Stimulated activated CD4-positive, alpha-beta T cell treated with anti-CD3 and anti-CD28 coated beads, Interleukin-4, amount 100 ng/mL, for 4 hours (primary cell): ENCODE data around the gene PRPH2.
A peak's percentile ranks its signal among the peaks of the same experiment; 100 is the strongest.
"Not testable (repeated sequence)": the region's sequence is repeated elsewhere in the genome, so short reads cannot be mapped to it uniquely, and the experiment has no call there.

Experiments used
- DNase-seq, 2 experiments: peaks; one replicate each; pipeline ENCODE4 v3.0.0-alpha.2; 2020

PRPH2 gene

DNA sequence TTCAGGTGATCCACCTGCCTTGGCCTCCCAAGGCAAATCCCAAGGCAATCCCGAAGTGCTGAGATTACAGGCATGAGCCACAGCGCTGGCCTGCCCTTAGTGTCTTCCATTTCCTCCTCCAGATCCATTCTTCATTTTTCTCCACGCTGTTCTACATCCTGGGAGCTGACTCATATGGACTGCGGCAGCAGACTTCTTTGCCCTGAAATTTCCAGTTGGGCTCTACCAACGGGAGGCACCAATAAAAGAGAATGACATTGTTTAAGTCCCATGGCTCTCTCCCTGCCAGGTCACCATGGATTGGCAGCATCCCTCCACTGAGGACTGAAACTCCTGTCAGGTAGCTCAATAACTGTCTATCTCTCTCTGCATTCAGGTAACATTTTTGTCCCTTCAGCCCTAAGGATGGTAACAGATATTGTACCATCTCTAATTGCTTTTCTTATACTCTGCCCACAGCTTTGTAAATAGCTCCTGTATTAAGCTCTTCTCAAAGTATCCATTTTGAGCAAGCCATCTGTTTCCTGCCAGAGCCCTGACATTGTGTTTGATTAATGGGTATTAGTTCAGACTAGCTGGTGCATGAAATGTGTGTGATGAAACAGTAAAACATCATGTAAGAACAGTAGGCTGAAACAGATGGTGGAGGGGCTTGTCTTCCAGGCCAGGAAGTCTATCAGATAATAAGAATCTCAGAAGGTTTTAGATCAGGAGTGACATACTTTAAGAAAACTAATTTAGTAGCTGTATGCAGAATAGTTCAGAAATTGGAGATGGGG lies 19.9 kb upstream of the PRPH2 start:
- no peak for DNase-seq

DNA sequence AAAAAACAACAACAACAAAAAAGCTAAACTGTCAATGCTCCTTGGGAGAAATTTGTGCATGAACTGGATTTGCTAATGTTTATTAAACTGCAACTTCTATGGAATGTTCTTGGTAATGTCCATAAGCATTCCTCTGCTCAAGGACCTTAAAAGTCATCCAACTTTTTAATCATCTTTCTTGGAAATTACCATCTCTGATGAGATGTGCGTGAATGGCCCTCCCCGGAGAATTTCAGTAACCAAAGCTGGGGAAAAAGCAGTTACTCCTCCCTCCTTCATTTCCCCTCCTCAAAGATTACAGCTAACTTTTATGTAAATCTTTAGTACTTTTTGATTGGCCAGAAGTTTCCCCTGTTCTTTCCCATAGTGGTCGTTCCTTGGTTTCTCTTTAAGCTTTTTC lies 18.3 kb upstream of the PRPH2 start:
- no peak for DNase-seq

- DNase-seq: no peak
Observed at GRCh38 chr6:42735976-42736375, 13.6 kb upstream of the PRPH2 start.

GRCh38 chr6:42733867-42734481 lies 11.6 kb upstream of the PRPH2 start:
- DNase-seq: not testable (repeated sequence)

DNA sequence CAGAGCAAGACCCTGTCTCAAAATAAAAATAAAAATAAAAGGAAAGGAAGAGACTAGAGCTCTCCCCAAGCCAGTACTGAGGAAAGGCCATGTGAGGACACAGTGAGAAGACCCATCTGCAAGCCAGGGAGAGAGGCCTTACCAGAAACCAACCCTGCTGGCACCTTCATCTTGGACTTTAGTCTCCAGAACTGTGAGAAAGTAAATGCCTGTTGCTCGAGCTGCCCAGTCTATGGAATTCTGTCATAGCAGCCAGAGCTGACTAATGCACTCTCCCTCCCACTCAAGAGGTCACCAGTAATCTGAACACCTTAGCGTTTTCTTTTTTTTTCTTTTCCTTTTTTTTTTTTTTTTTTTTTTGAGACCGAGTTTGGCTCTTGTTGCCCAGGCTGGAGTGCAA lies 7.3 kb upstream of the PRPH2 start:
- DNase-seq: no peak

DNA sequence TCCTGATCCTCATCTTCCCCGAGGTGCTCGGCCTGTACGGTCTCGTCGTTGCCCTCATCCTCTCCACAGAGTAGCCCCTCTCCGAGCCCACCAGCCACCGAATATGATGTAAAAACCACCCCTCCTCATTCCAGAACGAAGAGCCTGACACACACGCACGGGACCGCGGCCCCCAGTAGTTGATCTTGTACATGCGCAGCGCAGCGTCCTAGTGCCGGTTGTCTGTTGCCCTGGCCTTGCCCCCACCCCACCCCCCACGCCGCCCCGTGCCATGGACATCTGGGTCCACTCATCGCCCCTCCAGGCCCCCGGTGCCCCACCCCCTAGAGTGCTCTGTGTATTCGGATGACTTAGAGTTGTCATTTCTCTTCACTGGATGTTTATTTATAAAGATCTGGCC lies 5.2 kb upstream of the PRPH2 start:
- DNase-seq: no peak

- peak in 1 of 2 experiments; percentile 20 for DNase-seq
Observed at GRCh38 chr6:42727087-42727611, 4.8 kb upstream of the PRPH2 start.

- DNase-seq: peak; percentile 50 to 76
Observed at GRCh38 chr6:42726485-42727086, 4.2 kb upstream of the PRPH2 start.

GRCh38 chr6:42726026-42726425 lies 3.6 kb upstream of the PRPH2 start:
- no peak for DNase-seq

GRCh38 chr6:42724825-42725224 lies 2.4 kb upstream of the PRPH2 start:
- DNase-seq: no peak

GRCh38 chr6:42720739-42721138 lies 1.7 kb downstream of the PRPH2 start:
- no peak for DNase-seq

- no peak for DNase-seq
Observed at GRCh38 chr6:42715871-42716270, 6.5 kb downstream of the PRPH2 start.

- no peak for DNase-seq
Observed at GRCh38 chr6:42714098-42714761, 8.2 kb downstream of the PRPH2 start.

GRCh38 chr6:42711930-42712329 lies 10.5 kb downstream of the PRPH2 start:
- DNase-seq: no peak

DNA sequence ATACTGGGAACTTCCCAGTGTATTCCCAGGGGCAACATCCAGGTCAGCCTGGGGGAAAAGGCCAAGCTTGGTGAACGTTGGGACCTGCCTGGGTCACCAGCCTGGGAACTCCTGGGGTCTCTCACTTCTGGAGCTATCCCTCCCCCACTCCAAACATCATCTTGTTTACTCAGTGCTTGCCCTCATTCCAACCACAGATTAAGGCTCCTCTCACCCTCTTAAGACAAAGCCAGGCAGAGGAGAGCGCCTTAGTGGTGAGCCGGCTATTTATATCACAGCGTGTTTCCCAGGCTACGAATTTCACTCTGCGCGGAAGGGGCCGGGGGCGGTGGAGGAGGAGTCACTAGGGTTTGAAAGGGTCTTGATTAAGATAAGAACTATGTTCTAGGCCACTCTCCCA lies 12.1 kb downstream of the PRPH2 start:
- no peak for DNase-seq

DNA sequence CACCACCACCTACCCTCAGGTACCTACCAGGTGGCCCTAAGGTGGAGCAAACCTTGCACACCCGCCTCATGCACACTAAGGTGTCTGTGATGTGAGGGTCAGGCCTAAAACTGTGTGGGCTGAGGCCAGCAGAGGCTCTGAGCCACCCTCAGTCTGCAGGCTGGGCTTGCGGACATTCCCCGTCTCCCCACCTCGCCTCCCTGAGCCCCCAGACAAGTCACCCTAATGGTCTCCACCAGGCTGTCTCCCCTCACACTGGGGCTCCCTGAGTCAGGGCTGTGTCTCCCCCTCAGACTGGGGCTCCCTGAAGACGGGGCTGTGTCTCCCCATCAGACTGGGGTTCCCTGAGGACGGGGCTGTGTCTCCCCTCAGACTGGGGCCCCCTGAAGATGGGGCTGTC lies 12.5 kb downstream of the PRPH2 start:
- DNase-seq: no peak

DNA sequence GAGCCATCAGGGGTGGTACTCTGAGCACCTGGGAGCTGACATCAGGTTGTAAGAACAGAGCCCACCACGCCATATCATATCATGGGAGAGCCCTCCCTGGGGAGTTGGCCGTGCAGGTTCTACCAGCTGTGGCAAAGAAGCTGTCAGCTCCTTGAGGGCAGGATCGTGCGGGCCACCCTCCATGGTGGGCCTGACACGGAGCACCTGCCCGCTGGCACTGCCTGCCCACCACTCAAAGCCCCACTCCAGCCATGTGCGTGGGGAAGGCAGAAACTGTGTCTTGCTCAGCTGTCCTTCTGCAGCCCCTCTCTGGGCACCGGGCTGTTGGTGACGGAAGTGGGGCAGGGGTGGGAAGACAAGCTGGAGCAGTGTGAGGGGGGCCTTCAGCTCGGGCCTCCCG lies 14.3 kb downstream of the PRPH2 start:
- DNase-seq: no peak

DNA sequence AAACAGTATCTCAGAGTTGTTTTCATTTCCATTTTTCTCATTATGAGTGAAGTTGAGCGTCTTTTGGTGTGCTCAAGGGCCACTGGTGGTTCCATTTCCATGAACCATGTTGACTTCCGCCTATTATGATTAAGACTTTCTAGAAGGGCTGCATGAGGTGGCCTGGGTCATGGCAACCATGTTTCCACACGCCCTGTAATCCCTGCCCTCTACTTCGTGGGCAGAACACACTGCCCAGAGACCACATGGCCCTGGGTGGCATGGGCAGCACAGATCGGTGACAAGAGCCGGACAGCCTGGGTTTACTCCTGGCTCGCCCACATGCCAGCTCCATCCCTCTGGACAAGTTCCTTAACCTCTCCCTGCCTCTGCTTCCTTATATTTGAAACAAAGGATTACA lies 14.8 kb downstream of the PRPH2 start:
- no peak for DNase-seq

- no peak for DNase-seq
Observed at GRCh38 chr6:42704937-42705374, 17.4 kb downstream of the PRPH2 start.

GRCh38 chr6:42704251-42704936 lies 18.0 kb downstream of the PRPH2 start:
- no peak for DNase-seq

DNA sequence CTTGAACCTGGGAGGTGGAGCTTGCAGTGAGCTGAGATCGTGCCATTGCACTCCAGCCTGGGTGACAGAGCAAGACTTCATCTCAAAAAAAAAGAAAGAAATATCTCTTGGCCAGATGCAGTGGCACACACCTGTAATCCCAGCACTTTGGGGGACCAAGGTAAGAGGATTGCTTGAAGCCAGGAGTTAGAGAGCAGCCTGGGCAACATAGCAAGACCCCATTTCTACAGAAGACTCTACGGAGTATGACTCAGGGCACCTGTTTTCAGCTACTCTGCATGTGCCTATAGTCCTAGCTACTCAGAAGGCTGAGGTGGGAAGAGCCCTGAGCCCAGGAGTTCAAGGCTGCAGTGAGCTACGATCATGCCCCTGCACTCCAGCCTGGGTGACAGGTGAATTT lies 19.6 kb downstream of the PRPH2 start:
- DNase-seq: not testable (repeated sequence)

GRCh38 chr6:42702200-42702599 lies 20.2 kb downstream of the PRPH2 start:
- no peak for DNase-seq

GRCh38 chr6:42698217-42698616 lies 24.2 kb downstream of the PRPH2 start:
- DNase-seq: no peak
